Lung (tissue), 12 donors: Measurements from ENCODE around the gene C1QTNF6. TPM values are rescaled to one million over a fixed set of nuclear protein-coding genes. Genes with fewer than 3 reads are reported as not detected.

Experiments
- ATAC-seq: fragments of 200-7000 bp; cut with Tn5 transposase; one replicate; pipeline ENCODE4 v1.9.1; 2020; ENCODE audit warnings: moderate number of reproducible peaks; ENCODE audit not compliant: insufficient read depth, low FRiP score
- DNase-seq, 3 donors: peaks; one replicate each; pipeline ENCODE4 v3.0.0-alpha.2; 2013 to 2017
- H3K27ac ChIP-seq, 2 donors: one replicate each; pipeline ENCODE4 v1.5.1; 2013; ENCODE audit warnings: mild to moderate bottlenecking in 2 of 2, moderate library complexity in 2 of 2, control low read depth in 1 of 2, inconsistent platforms in 1 of 2, low read depth in 1 of 2, low read length in 1 of 2
- H3K27me3 ChIP-seq, 3 donors: one replicate each; pipeline ENCODE4 v1.5.1; 2013; ENCODE audit warnings: low read length in 2 of 3; ENCODE audit not compliant: control insufficient read depth in 3 of 3, insufficient read depth in 3 of 3
- H3K36me3 ChIP-seq, 4 donors: one replicate each; pipeline ENCODE4 v1.5.1; 2013; ENCODE audit warnings: low read length in 4 of 4, mild to moderate bottlenecking in 1 of 4, moderate library complexity in 1 of 4; ENCODE audit not compliant: control insufficient read depth in 4 of 4, insufficient read depth in 4 of 4
- H3K4me1 ChIP-seq, 5 donors: one replicate each; pipeline ENCODE4 v1.5.1; 2013; ENCODE audit warnings: low read length in 5 of 5, mild to moderate bottlenecking in 2 of 5, moderate library complexity in 1 of 5; ENCODE audit not compliant: control insufficient read depth in 5 of 5, insufficient read depth in 5 of 5
- H3K4me3 ChIP-seq: one replicate; pipeline ENCODE4 v1.5.1; 2013; ENCODE audit warnings: mild to moderate bottlenecking, control low read depth, moderate library complexity
- H3K9ac ChIP-seq, 2 donors: one replicate each; pipeline ENCODE4 v1.5.1; 2013; ENCODE audit warnings: low read length in 2 of 2, control low read depth in 1 of 2; ENCODE audit not compliant: insufficient read depth in 1 of 2
- H3K9me3 ChIP-seq, 4 donors: one replicate each; pipeline ENCODE4 v1.5.1; 2013; ENCODE audit warnings: low read length in 3 of 4, mild to moderate bottlenecking in 1 of 4, moderate library complexity in 1 of 4; ENCODE audit not compliant: control insufficient read depth in 4 of 4, insufficient read depth in 3 of 4
- WGBS, 2 donors: extraction: QIAGEN DNeasy Blood & Tissue Kit; methylation state at CpG; one replicate each; pipeline ENCODE4 v1.1.7; 2013; 5-methylcytosine and 5-hydroxymethylcytosine counted together
- polyA plus RNA-seq, 2 donors: library from polyadenylated mRNA; stranded (reverse); fragments of 200-250 nt; gene quantifications; one replicate each; pipeline ENCODE4 v1.2.1, GENCODE V29; 2013
- total RNA-seq, 2 donors: library from RNA; depleted of rRNA in 1 of 2; stranded (reverse); fragments of >200 nt in 1 of 2; gene quantifications; one replicate each; pipeline ENCODE4 v1.2.1, GENCODE V29; 2014 to 2021
- TF ChIP-seq, protein P1 (sequence below): IDR thresholded peaks from 2 replicates; pipeline ENCODE4 v1.5.1; 2012; ENCODE audit warnings: mild to moderate bottlenecking; ENCODE audit errors: control extremely low read depth, extremely low read depth
- donor health status: control.
- donor health status: control.
- donor health status: Bipolar disorder and iron deficiency.
- donor health status: healthy.
- donor health status: DM: yes; HTN: yes; CAD: no.

Gene C1QTNF6
- total and polyA plus RNA-seq, 4 donors, result 3.8 to 14.0 (median 4.3) TPM

DNA sequence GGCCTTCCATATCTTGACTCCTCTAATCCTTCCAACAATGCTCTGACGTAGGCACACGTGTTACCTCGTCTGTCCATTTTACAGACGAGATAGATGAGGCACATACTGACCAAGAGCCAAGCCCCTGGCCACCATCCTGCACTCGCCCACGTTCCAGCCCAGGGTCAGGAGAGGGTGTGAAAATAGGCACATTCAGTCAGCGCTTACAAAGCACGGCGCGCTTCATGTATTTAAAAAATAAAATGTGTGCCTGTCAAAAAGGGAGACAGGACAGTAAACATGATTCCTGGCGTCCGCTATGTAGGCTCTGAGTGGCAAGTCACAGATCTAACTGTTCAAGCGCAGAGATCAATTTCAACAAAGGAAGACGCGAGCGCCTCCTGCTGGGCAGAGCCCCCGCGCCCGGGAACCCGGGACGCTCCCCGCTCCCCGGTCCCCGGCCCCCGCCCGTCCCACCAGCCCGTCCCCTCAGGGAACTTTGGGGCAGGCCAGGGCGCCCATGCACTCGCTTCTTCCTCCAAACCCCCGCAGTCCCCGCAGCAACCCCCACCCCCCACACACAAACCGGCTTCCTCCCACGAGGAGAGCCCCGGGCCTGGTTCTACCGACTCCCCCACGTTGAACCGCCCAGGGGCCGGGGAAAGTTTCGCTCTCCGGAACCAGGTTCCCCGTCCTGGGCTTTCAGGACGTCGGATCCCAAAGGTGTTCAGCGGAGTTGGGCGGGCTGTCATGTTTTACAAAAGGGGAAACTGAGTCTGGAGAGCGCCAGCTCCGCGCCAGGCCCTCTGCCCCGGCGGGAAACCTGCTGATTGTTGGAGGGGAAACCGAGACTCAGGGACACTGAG is 10.4 kb upstream of the C1QTNF6 start:
- Histone ChIP-seq H3K9me3 (no peaks in the 10 kb centered on the region), H3K27me3 (no peaks in the 10 kb centered on the region), H3K9ac (peak overlapping the region; percentile 38 to 60), H3K4me1 (peaks cover 11 to 26% (median 16%) of the 10 kb centered on the region in 5 donors), H3K27ac (peak overlapping the region; percentile 91 to 98), H3K36me3 (no peaks in the 10 kb centered on the region), H3K4me3 (peak overlapping the region; percentile 48)
- TF ChIP-seq, protein P1, sequence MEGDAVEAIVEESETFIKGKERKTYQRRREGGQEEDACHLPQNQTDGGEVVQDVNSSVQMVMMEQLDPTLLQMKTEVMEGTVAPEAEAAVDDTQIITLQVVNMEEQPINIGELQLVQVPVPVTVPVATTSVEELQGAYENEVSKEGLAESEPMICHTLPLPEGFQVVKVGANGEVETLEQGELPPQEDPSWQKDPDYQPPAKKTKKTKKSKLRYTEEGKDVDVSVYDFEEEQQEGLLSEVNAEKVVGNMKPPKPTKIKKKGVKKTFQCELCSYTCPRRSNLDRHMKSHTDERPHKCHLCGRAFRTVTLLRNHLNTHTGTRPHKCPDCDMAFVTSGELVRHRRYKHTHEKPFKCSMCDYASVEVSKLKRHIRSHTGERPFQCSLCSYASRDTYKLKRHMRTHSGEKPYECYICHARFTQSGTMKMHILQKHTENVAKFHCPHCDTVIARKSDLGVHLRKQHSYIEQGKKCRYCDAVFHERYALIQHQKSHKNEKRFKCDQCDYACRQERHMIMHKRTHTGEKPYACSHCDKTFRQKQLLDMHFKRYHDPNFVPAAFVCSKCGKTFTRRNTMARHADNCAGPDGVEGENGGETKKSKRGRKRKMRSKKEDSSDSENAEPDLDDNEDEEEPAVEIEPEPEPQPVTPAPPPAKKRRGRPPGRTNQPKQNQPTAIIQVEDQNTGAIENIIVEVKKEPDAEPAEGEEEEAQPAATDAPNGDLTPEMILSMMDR, result peak; percentile 77
- ATAC-seq (peak; percentile 54), DNase-seq (peak; percentile 85 to 88 (median 87))
- 2 to 3% methylated on average over 44 to 51 of the region's 51 CpGs for WGBS, 2 donors

DNA sequence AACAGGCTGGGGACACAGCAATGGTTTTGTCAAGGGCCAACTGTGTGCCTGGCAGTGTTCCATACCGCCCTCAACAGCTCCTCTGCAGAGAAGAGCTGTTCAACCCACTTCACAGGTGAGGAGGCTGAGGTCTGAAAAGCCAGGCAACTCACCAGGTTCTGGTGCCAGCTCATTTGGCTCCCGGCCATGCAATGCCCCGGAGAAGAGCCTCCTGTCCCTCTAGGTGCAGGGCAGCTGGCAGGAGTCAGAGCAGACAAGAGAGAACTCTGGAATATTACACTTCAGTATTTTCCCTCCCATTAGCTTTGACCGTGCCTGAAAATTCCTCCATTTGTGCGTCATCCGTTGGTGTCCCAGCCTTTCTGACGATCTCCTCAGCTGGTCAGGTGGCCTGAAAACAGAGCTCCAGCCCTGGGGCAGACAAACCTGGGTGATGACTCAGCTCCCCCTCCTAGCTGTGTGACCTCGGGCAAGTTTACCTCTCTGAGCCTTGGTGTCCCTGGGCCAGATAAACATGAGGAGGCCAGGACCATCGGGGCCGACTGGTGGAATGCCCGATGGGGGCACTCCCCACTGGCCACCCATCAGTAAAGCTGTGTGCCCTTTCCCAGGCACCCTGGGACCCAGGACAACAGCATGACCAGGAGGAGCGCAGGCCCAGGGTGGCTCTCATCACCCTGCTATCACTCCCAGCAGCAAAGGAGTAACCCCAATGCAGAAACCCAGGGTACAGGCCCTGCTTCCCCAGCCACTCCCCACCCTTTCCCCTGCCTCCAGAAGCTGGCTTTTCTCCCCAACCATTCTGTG is 9.6 kb upstream of the C1QTNF6 start:
- DNase-seq (no peak), ATAC-seq (no peak)
- Histone ChIP-seq H3K9ac (peak overlapping the region in 1 of 2 donors; percentile 38), H3K4me3 (no peak overlapping the region), H3K9me3 (no peaks in the 10 kb centered on the region), H3K27ac (peak overlapping the region; percentile 68 to 71), H3K4me1 (peaks cover 11 to 26% (median 16%) of the 10 kb centered on the region in 5 donors), H3K36me3 (no peaks in the 10 kb centered on the region), H3K27me3 (no peaks in the 10 kb centered on the region)
- 37 to 69% methylated on average over 12 of the region's 12 CpGs for WGBS, 2 donors
- TF ChIP-seq, protein P1, result no peak

DNA sequence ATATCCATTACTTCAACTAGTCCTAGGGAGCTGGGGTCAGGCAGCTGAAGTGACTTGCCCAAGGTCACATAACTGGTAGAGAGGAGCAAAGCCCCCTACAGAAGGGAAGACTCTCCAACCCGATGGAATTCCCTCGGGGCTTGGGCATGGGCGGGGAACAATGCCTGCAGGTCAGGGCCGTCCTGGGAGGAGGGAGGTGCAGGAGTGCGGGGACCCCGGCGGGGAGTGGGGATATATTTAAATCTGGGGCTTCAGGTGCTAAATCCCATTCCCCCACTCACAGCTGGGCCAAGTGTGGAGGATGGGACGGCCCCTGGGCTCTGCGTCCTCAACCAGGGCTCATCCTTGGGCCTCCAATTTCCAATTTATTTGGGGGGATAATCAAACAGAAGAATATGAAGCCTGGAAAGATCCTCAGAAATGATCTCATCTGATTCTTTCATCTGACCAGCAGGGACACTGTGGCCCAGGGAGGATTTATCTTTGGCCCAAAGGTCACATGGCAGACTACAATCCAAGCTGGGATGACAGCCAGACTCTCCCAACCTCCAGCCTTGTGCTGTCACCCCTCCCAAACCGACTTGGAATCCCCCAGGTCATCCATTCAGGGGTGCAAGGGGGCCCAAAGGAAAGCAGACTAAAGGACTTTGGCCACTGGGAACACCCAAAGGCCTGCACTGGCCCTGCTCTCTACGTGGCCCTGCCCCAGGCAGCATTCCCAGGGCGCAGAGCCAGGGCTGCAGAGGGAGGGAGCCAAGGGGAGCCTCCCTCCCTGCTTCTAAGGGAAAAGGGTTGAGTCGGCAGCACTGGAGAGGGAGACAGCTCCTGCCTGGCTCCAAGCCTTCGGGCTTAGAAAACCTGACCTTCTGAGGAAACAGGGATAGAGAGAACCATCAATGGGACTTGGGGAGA is 8.7 kb upstream of the C1QTNF6 start:
- H3K4me3 ChIP-seq, result no peak overlapping the region
- no peaks in the 10 kb centered on the region for H3K36me3 ChIP-seq
- DNase-seq (peak; percentile 82 to 90 (median 87)), ATAC-seq (no peak)
- H3K9ac ChIP-seq, result no peak overlapping the region
- TF ChIP-seq, protein P1, result no peak
- 58 to 74% methylated on average over 14 of the region's 14 CpGs for WGBS, 2 donors
- peak overlapping the region; percentile 68 to 71 for H3K27ac ChIP-seq
- no peaks in the 10 kb centered on the region for H3K9me3 ChIP-seq
- no peaks in the 10 kb centered on the region for H3K27me3 ChIP-seq
- peaks cover 11 to 26% (median 16%) of the 10 kb centered on the region in 5 donors for H3K4me1 ChIP-seq
